ENCODE results near the gene COL19A1.

DNA sequence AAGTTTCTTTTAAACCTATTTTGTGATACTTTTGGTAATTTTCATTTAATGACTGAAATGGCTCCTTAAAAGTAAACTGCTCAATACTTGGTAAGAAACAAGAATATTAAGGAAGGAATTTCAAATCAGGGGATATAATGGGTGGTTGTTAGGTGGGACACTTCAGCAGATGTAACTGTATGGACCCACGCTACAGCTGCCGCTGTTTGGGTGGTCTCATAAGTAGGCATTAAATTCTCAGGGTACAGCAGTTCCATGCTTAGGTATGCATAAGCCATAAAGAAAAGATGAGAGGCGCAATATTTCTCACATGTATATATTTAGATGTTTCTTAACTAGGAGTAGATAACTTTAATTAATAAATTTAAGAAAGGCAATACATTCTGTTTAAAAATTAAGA lies 35.0 kb downstream of the COL19A1 start:
- TF ChIP-seq, protein P1, sequence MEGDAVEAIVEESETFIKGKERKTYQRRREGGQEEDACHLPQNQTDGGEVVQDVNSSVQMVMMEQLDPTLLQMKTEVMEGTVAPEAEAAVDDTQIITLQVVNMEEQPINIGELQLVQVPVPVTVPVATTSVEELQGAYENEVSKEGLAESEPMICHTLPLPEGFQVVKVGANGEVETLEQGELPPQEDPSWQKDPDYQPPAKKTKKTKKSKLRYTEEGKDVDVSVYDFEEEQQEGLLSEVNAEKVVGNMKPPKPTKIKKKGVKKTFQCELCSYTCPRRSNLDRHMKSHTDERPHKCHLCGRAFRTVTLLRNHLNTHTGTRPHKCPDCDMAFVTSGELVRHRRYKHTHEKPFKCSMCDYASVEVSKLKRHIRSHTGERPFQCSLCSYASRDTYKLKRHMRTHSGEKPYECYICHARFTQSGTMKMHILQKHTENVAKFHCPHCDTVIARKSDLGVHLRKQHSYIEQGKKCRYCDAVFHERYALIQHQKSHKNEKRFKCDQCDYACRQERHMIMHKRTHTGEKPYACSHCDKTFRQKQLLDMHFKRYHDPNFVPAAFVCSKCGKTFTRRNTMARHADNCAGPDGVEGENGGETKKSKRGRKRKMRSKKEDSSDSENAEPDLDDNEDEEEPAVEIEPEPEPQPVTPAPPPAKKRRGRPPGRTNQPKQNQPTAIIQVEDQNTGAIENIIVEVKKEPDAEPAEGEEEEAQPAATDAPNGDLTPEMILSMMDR (optimal IDR thresholded peaks at IDR 0.05 in 1 of 3, IDR thresholded peaks at IDR 0.05 in 1 of 3, conservative IDR thresholded peaks at IDR 0.05 in 1 of 3; ENCODE audit: extremely low read depth in 1 of 3, insufficient read depth in 2 of 3, low read length in 3 of 3): no peak
- TF ChIP-seq EZH2 (IDR thresholded peaks at IDR 0.05; ENCODE audit: low read length): no peak

Measured in keratinocyte (primary cell).